ENCODE measurements around the gene CALCA.

CALCA gene

GRCh38 chr11:14953904-14954303 lies 18.2 kb downstream of the CALCA start:
- no peak for TF ChIP-seq EGR2 (tag by site-specific recombination; IDR thresholded peaks at IDR 0.05; ENCODE audit: low read depth)
- TF ChIP-seq ZNF16 (tag by site-specific recombination; IDR thresholded peaks at IDR 0.05; ENCODE audit: low read depth): no peak
- H3K9me3 ChIP-seq (ENCODE audit: control insufficient read depth, insufficient read depth, low read depth, low read length): no peaks in the 10 kb centered on the region
- CTCF ChIA-PET: interaction anchor here (0.9 to 3.1 kb wide), 4 partner anchors 11 to 52 kb away, joined by 3 to 8 read pairs (median 4); no protein-coding TSS in a partner anchor
- POLR2A ChIA-PET: interaction anchor here (0.6 kb wide), 1 partner anchor 132 kb away, joined by 5 read pairs; no protein-coding TSS in a partner anchor
- no peak overlapping the region for H3K4me3 ChIP-seq (ENCODE audit: low read depth, low read length)
- no peaks in the 10 kb centered on the region for H3K36me3 ChIP-seq (ENCODE audit: control insufficient read depth in 2 of 2, insufficient read depth in 1 of 2, low read length in 2 of 2)
- H3K4me1 ChIP-seq (ENCODE audit: control insufficient read depth, insufficient read depth, low read length): no peaks in the 10 kb centered on the region
- no peak overlapping the region for H3K27ac ChIP-seq (ENCODE audit: extremely low read depth, low read depth, low read length)

- Histone ChIP-seq H3K9me3 (ENCODE audit: control insufficient read depth, insufficient read depth, low read depth, low read length) (no peaks in the 10 kb centered on the region), H3K4me1 (ENCODE audit: control insufficient read depth, insufficient read depth, low read length) (no peaks in the 10 kb centered on the region), H3K27ac (ENCODE audit: extremely low read depth, low read depth, low read length) (no peak overlapping the region), H3K4me3 (ENCODE audit: low read depth, low read length) (no peak overlapping the region), H3K36me3 (ENCODE audit: control insufficient read depth in 2 of 2, insufficient read depth in 1 of 2, low read length in 2 of 2) (no peaks in the 10 kb centered on the region)
- ChIA-PET POLR2A (no interaction called here), CTCF (interaction anchor here (0.9 to 3.9 kb wide), 4 partner anchors 17 to 57 kb away, joined by 3 to 14 read pairs (median 4); no protein-coding TSS in a partner anchor)
- TF ChIP-seq ZNF404 (tag by site-specific recombination; IDR thresholded peaks at IDR 0.05): no peak
- no peak for TF ChIP-seq ZNF184 (tag by site-specific recombination; IDR thresholded peaks at IDR 0.05)
- TF ChIP-seq ZNF311 (tag by site-specific recombination; IDR thresholded peaks at IDR 0.05; ENCODE audit: borderline replicate concordance): no peak
- TF ChIP-seq ZNF341 (tag by site-specific recombination; IDR thresholded peaks at IDR 0.05; ENCODE audit: low read depth): no peak
These were observed 22.6 kb downstream of the CALCA start for GRCh38 chr11:14949437-14950147.

- no peak overlapping the region for H3K27ac ChIP-seq (ENCODE audit: extremely low read depth, low read depth, low read length)
- POLR2A ChIA-PET: no interaction called here
- H3K4me3 ChIP-seq (ENCODE audit: low read depth, low read length): no peak overlapping the region
- TF ChIP-seq YY1 (tag by site-specific recombination; IDR thresholded peaks at IDR 0.05) (no peak), WT1 (tag by site-specific recombination; IDR thresholded peaks at IDR 0.05) (no peak), ZNF513 (tag by site-specific recombination; IDR thresholded peaks at IDR 0.05) (no peak), ZBTB1 (tag by site-specific recombination; IDR thresholded peaks at IDR 0.05) (no peak), GLIS1 (tag by site-specific recombination; IDR thresholded peaks at IDR 0.05) (peak; percentile 76), ZNF16 (tag by site-specific recombination; IDR thresholded peaks at IDR 0.05; ENCODE audit: low read depth) (no peak)
- no peaks in the 10 kb centered on the region for H3K9me3 ChIP-seq (ENCODE audit: control insufficient read depth, insufficient read depth, low read depth, low read length)
- H3K4me1 ChIP-seq (ENCODE audit: control insufficient read depth, insufficient read depth, low read length): no peaks in the 10 kb centered on the region
- H3K36me3 ChIP-seq (ENCODE audit: control insufficient read depth in 2 of 2, insufficient read depth in 1 of 2, low read length in 2 of 2): no peaks in the 10 kb centered on the region
- CTCF ChIA-PET: interaction anchor here (0.7 to 1.3 kb wide), 4 partner anchors 11 to 64 kb away, joined by 3 to 8 read pairs (median 4); no protein-coding TSS in a partner anchor
These were observed 29.4 kb downstream of the CALCA start for GRCh38 chr11:14942745-14943144.

GRCh38 chr11:14938936-14939335 lies 33.2 kb downstream of the CALCA start:
- Histone ChIP-seq H3K27ac (ENCODE audit: extremely low read depth, low read depth, low read length) (no peak overlapping the region), H3K4me1 (ENCODE audit: control insufficient read depth, insufficient read depth, low read length) (no peaks in the 10 kb centered on the region), H3K36me3 (ENCODE audit: control insufficient read depth in 2 of 2, insufficient read depth in 1 of 2, low read length in 2 of 2) (no peaks in the 10 kb centered on the region), H3K4me3 (ENCODE audit: low read depth, low read length) (no peak overlapping the region), H3K9me3 (ENCODE audit: control insufficient read depth, insufficient read depth, low read depth, low read length) (no peaks in the 10 kb centered on the region)
- POLR2A ChIA-PET: no interaction called here
- TF ChIP-seq ZNF585B (tag by site-specific recombination; IDR thresholded peaks at IDR 0.05): peak; percentile 17; the same call in 1 of the 2 replicates
- no peak for TF ChIP-seq GLI2 (tag by site-specific recombination; IDR thresholded peaks at IDR 0.05; ENCODE audit: borderline replicate concordance, low read depth)
- CTCF ChIA-PET: interaction anchor here (0.6 to 1.8 kb wide), 4 partner anchors 15 to 100 kb away, joined by 3 to 6 read pairs (median 4); no protein-coding TSS in a partner anchor

Measured in HEK293 (cell line).